Mesodermal cell (in vitro differentiated cells): ENCODE results near the gene ANKLE2.
A peak's percentile ranks its signal among the peaks of the same experiment; 100 is the strongest.
"Not testable (repeated sequence)": the region's sequence is repeated elsewhere in the genome, so short reads cannot be mapped to it uniquely, and the experiment has no call there.

Experiments used
- H3K27ac ChIP-seq: 2 replicates; pipeline ENCODE4 v1.7.0; 2013; ENCODE audit warnings: mild to moderate bottlenecking, low read depth, low read length, moderate library complexity; ENCODE audit not compliant: severe bottlenecking
- H3K36me3 ChIP-seq: 2 replicates; pipeline ENCODE4 v1.7.1; 2013; ENCODE audit warnings: mild to moderate bottlenecking, low read length, moderate library complexity; ENCODE audit not compliant: control insufficient read depth, insufficient read depth
- H3K4me1 ChIP-seq: one replicate; pipeline ENCODE4 v1.7.1; 2013; ENCODE audit warnings: mild to moderate bottlenecking, low read length; ENCODE audit not compliant: insufficient read depth, control insufficient read depth, poor library complexity, severe bottlenecking
- H3K4me3 ChIP-seq: 2 replicates; pipeline ENCODE4 v1.7.0; 2013; ENCODE audit warnings: low read length, control low read depth, mild to moderate bottlenecking; ENCODE audit not compliant: insufficient read depth, poor library complexity, severe bottlenecking; ENCODE audit errors: extremely low read depth
- H3K9me3 ChIP-seq: 2 replicates; pipeline ENCODE4 v1.7.1; 2013; ENCODE audit warnings: mild to moderate bottlenecking, low read length, moderate library complexity; ENCODE audit not compliant: control insufficient read depth
- WGBS, 2 experiments: methylation state at CpG; one replicate each; pipeline ENCODE4 v1.1.5; 2013; ENCODE audit warnings: missing lambda C conversion rate in 2 of 2; ENCODE audit not compliant: insufficient coverage in 2 of 2; 5-methylcytosine and 5-hydroxymethylcytosine counted together

The ANKLE2 gene

GRCh38 chr12:132765361-132765760 is 3.7 kb upstream of the ANKLE2 start:
- peaks cover 23% of the 10 kb centered on the region for H3K36me3 ChIP-seq
- peaks cover 7% of the 10 kb centered on the region for H3K4me1 ChIP-seq
- 95% methylated on average over 6 to 10 of the region's 11 CpGs for WGBS, 2 experiments
- H3K9me3 ChIP-seq = no peaks in the 10 kb centered on the region
- no peak overlapping the region for H3K27ac ChIP-seq
- H3K4me3 ChIP-seq = no peak overlapping the region

GRCh38 chr12:132764231-132764630 is 2.6 kb upstream of the ANKLE2 start:
- Histone ChIP-seq H3K27ac (no peak overlapping the region), H3K4me3 (no peak overlapping the region), H3K9me3 (no peaks in the 10 kb centered on the region), H3K36me3 (peaks cover 14% of the 10 kb centered on the region), H3K4me1 (peaks cover 7% of the 10 kb centered on the region)
- WGBS, 2 experiments = 95 to 96% methylated on average over 17 to 20 of the region's 20 CpGs

GRCh38 chr12:132761921-132762583 is 420 bp upstream of the ANKLE2 start:
- Histone ChIP-seq H3K4me3 (peak overlapping the region; percentile 69), H3K4me1 (peaks cover 7% of the 10 kb centered on the region), H3K36me3 (peaks cover 29% of the 10 kb centered on the region), H3K27ac (peak overlapping the region; percentile 96), H3K9me3 (no peaks in the 10 kb centered on the region)
- WGBS, 2 experiments = 0 to 1% methylated on average over 56 to 62 of the region's 89 CpGs

- H3K4me3 ChIP-seq = no peak overlapping the region
- 96% methylated on average over 4 of the region's 8 CpGs; no CpG with 5 or more reads in 1 of the 2 experiments for WGBS, 2 experiments
- no peaks in the 10 kb centered on the region for H3K9me3 ChIP-seq
- H3K36me3 ChIP-seq = peaks cover 50% of the 10 kb centered on the region
- peaks cover 4% of the 10 kb centered on the region for H3K4me1 ChIP-seq
- H3K27ac ChIP-seq = no peak overlapping the region
Measured at GRCh38 chr12:132759359-132759758, 2.3 kb downstream of the ANKLE2 start.

GRCh38 chr12:132758825-132759224 is 2.8 kb downstream of the ANKLE2 start:
- 92 to 95% methylated on average over 16 to 18 of the region's 28 CpGs for WGBS, 2 experiments
- H3K9me3 ChIP-seq, H3K27ac ChIP-seq, H3K4me3 ChIP-seq, H3K4me1 ChIP-seq: not testable (repeated sequence)
- peaks cover 53% of the 10 kb centered on the region for H3K36me3 ChIP-seq

GRCh38 chr12:132754160-132754932 is 7.3 kb downstream of the ANKLE2 start:
- peaks cover 4% of the 10 kb centered on the region for H3K4me1 ChIP-seq

GRCh38 chr12:132753670-132754069 is 8.0 kb downstream of the ANKLE2 start:
- not testable (repeated sequence) for H3K4me1 ChIP-seq, H3K27ac ChIP-seq, H3K4me3 ChIP-seq, H3K9me3 ChIP-seq
- peaks cover 95% of the 10 kb centered on the region for H3K36me3 ChIP-seq
- 96 to 99% methylated on average over 5 to 6 of the region's 7 CpGs for WGBS, 2 experiments

More at GRCh38 chr12:132754160-132754932, 7.3 kb downstream of the ANKLE2 start:
- WGBS, 2 experiments = 90 to 96% methylated on average over 8 of the region's 14 CpGs
- Histone ChIP-seq H3K9me3 (no peaks in the 10 kb centered on the region), H3K36me3 (peaks cover 96% of the 10 kb centered on the region), H3K4me3 (no peak overlapping the region), H3K27ac (no peak overlapping the region)

- H3K36me3 ChIP-seq = peaks cover 98% of the 10 kb centered on the region
- H3K4me1 ChIP-seq = no peaks in the 10 kb centered on the region
- WGBS, 2 experiments = 92 to 96% methylated on average over 10 of the region's 10 CpGs
Measured at GRCh38 chr12:132748319-132748718, 13.3 kb downstream of the ANKLE2 start.

GRCh38 chr12:132747896-132748295 is 13.7 kb downstream of the ANKLE2 start:
- H3K36me3 ChIP-seq = peaks cover 98% of the 10 kb centered on the region

More at GRCh38 chr12:132748319-132748718, 13.3 kb downstream of the ANKLE2 start:
- Histone ChIP-seq H3K4me3 (no peak overlapping the region), H3K9me3 (no peaks in the 10 kb centered on the region), H3K27ac (no peak overlapping the region)

GRCh38 chr12:132747395-132747794 is 14.2 kb downstream of the ANKLE2 start:
- Histone ChIP-seq H3K36me3 (peaks cover 98% of the 10 kb centered on the region), H3K4me3 (no peak overlapping the region), H3K27ac (no peak overlapping the region), H3K9me3 (no peaks in the 10 kb centered on the region), H3K4me1 (no peaks in the 10 kb centered on the region)
- WGBS, 2 experiments = 98% methylated on average over 9 to 11 of the region's 11 CpGs

More at GRCh38 chr12:132747896-132748295, 13.7 kb downstream of the ANKLE2 start:
- 97 to 98% methylated on average over 22 of the region's 22 CpGs for WGBS, 2 experiments
- Histone ChIP-seq H3K4me3 (no peak overlapping the region), H3K27ac (no peak overlapping the region), H3K4me1 (no peaks in the 10 kb centered on the region), H3K9me3 (no peaks in the 10 kb centered on the region)

GRCh38 chr12:132746613-132747012 is 15.0 kb downstream of the ANKLE2 start:
- H3K36me3 ChIP-seq = peaks cover 98% of the 10 kb centered on the region
- H3K9me3 ChIP-seq = no peaks in the 10 kb centered on the region
- H3K4me3 ChIP-seq = no peak overlapping the region
- 83 to 100% methylated on average over 1 of the region's 3 CpGs for WGBS, 2 experiments
- H3K27ac ChIP-seq = no peak overlapping the region
- H3K4me1 ChIP-seq = no peaks in the 10 kb centered on the region
